Neural progenitor cell (in vitro differentiated cells): ENCODE measurements around the gene LPP. TPM values are rescaled to one million over a fixed set of nuclear protein-coding genes. Genes with fewer than 3 reads are reported as not detected.

Experiments
- DNase-seq: peaks from one replicate; pipeline ENCODE4 v3.0.0-alpha.2; 2016; ENCODE audit warnings: low spot score
- H2AFZ ChIP-seq: fragments of 200-600 bp; sonication (generic); replicated peaks from 2 replicates; pipeline ENCODE4 v1.6.1; 2016; ENCODE audit warnings: antibody characterized with exemption
- H3F3A ChIP-seq: fragments of 200-600 bp; sonication (generic); 2 replicates; pipeline ENCODE4 v1.6.1; 2016; ENCODE audit warnings: antibody characterized with exemption, low read depth
- H3K27ac ChIP-seq: fragments of 200-600 bp; sonication (generic); 2 replicates; pipeline ENCODE4 v1.5.1; 2016; ENCODE audit warnings: mild to moderate bottlenecking
- H3K27me3 ChIP-seq: fragments of 200-600 bp; sonication (generic); 2 replicates; pipeline ENCODE4 v1.6.1; 2016; ENCODE audit warnings: mild to moderate bottlenecking, moderate library complexity
- H3K36me3 ChIP-seq: fragments of 200-600 bp; sonication (generic); 2 replicates; pipeline ENCODE4 v1.5.1; 2016
- H3K4me1 ChIP-seq: fragments of 200-600 bp; sonication (generic); 2 replicates; pipeline ENCODE4 v1.6.1; 2016; ENCODE audit warnings: mixed run types
- H3K4me2 ChIP-seq: fragments of 200-600 bp; sonication (generic); 2 replicates; pipeline ENCODE4 v1.6.1; 2016
- H3K4me3 ChIP-seq: fragments of 200-600 bp; sonication (generic); 2 replicates; pipeline ENCODE4 v1.5.1; 2016
- H3K79me2 ChIP-seq: fragments of 200-600 bp; sonication (generic); 2 replicates; pipeline ENCODE4 v1.6.1; 2016; ENCODE audit warnings: low read depth
- H3K9ac ChIP-seq: fragments of 200-600 bp; sonication (generic); 2 replicates; pipeline ENCODE4 v1.6.1; 2016
- H3K9me3 ChIP-seq: fragments of 200-600 bp; sonication (generic); 2 replicates; pipeline ENCODE4 v1.5.1; 2016; ENCODE audit warnings: low read depth
- H4K20me1 ChIP-seq: fragments of 200-600 bp; sonication (generic); 2 replicates; pipeline ENCODE4 v1.6.1; 2016; ENCODE audit warnings: low read depth
- H3K27ac Mint-ChIP-seq: 3 replicates; pipeline ENCODE4 v1.8.0; 2021; ENCODE audit warnings: mixed read lengths
- H3K27me3 Mint-ChIP-seq: 2 replicates; pipeline ENCODE4 v1.8.0; 2022; ENCODE audit warnings: low read depth, mild to moderate bottlenecking, inconsistent platforms, moderate library complexity, mixed read lengths; ENCODE audit not compliant: insufficient read depth
- H3K36me3 Mint-ChIP-seq: 3 replicates; pipeline ENCODE4 v1.8.0; 2021; ENCODE audit warnings: mixed read lengths
- H3K4me1 Mint-ChIP-seq: 3 replicates; pipeline ENCODE4 v1.8.0; 2021; ENCODE audit warnings: mixed read lengths
- H3K4me3 Mint-ChIP-seq: 3 replicates; pipeline ENCODE4 v1.8.0; 2021; ENCODE audit warnings: mild to moderate bottlenecking, moderate library complexity, mixed read lengths
- H3K9me3 Mint-ChIP-seq: 3 replicates; pipeline ENCODE4 v1.8.0; 2020; ENCODE audit warnings: mixed read lengths
- EZH2 ChIP-seq: fragments of 200-600 bp; sonication (generic); IDR thresholded peaks from 2 replicates; pipeline ENCODE4 v1.6.1; 2017; ENCODE audit warnings: antibody characterized with exemption, mild to moderate bottlenecking, moderate library complexity
- EZH2phosphoT487 ChIP-seq: fragments of 200-600 bp; sonication (generic); IDR thresholded peaks from 2 replicates; pipeline ENCODE4 v1.6.1; 2017; ENCODE audit warnings: antibody characterized with exemption
- total RNA-seq: library from RNA; depleted of rRNA; stranded (reverse); fragments of >200 nt; gene quantifications from 2 replicates; pipeline ENCODE4 v1.2.3, GENCODE V29; 2015; ENCODE audit warnings: low replicate concordance
- TF ChIP-seq, protein P1 (sequence below): fragments of 200-600 bp; sonication (generic); IDR thresholded peaks from 2 replicates; pipeline ENCODE4 v1.5.1; 2017; ENCODE audit warnings: antibody characterized with exemption, mild to moderate bottlenecking

Gene LPP
- total RNA-seq, 1 donor from 2014 or later, result 18.9 TPM

- Histone ChIP-seq H2AFZ (no peak overlapping the region), H3K9ac (no peak overlapping the region), H3K4me2 (no peak overlapping the region), H3F3A (peaks cover 18% of the 10 kb centered on the region), H3K79me2 (peaks cover 44% of the 10 kb centered on the region), H3K4me1 (peaks cover 21% of the 10 kb centered on the region), H3K36me3 (no peaks in the 10 kb centered on the region), H4K20me1 (peaks cover 45% of the 10 kb centered on the region), H3K9me3 (no peaks in the 10 kb centered on the region), H3K4me3 (no peak overlapping the region), H3K27me3 (no peaks in the 10 kb centered on the region), H3K27ac (no peak overlapping the region)
- peaks cover 33% of the 10 kb centered on the region for H3K4me1 Mint-ChIP-seq
- H3K27me3 Mint-ChIP-seq, result no peaks in the 10 kb centered on the region
- peak overlapping the region; percentile 28 for H3K27ac Mint-ChIP-seq
- TF ChIP-seq, protein P1, sequence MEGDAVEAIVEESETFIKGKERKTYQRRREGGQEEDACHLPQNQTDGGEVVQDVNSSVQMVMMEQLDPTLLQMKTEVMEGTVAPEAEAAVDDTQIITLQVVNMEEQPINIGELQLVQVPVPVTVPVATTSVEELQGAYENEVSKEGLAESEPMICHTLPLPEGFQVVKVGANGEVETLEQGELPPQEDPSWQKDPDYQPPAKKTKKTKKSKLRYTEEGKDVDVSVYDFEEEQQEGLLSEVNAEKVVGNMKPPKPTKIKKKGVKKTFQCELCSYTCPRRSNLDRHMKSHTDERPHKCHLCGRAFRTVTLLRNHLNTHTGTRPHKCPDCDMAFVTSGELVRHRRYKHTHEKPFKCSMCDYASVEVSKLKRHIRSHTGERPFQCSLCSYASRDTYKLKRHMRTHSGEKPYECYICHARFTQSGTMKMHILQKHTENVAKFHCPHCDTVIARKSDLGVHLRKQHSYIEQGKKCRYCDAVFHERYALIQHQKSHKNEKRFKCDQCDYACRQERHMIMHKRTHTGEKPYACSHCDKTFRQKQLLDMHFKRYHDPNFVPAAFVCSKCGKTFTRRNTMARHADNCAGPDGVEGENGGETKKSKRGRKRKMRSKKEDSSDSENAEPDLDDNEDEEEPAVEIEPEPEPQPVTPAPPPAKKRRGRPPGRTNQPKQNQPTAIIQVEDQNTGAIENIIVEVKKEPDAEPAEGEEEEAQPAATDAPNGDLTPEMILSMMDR, result no peak
- TF ChIP-seq EZH2phosphoT487 (no peak), EZH2 (no peak)
- peaks cover 13% of the 10 kb centered on the region for H3K36me3 Mint-ChIP-seq
- no peaks in the 10 kb centered on the region for H3K9me3 Mint-ChIP-seq
- DNase-seq, result no peak
- H3K4me3 Mint-ChIP-seq, result no peak overlapping the region
These were observed 29.5 kb downstream of the LPP start for GRCh38 chr3:188183452-188183851.

DNA sequence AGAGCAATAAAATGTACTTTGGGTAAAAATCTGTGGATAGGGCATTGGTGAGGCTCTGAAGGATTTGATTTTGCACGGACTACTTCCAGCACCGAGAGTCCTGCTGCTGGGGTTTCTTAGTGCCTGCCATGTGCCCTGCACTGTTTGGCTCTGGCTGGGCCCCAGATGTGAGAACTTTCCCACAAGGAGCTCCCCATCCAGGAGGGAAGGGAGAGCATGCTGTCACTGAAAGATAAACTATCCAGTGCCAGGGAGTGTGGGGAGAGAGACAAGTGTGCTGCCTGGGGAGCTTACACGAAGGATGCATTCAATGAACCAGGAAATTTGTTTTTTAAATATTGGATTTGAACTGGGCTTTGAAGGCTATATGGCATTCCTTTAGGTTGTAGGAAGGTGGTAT, 30.2 kb downstream of the LPP start:
- no peak overlapping the region for H3K4me3 Mint-ChIP-seq
- Histone ChIP-seq H3K4me2 (no peak overlapping the region), H3K79me2 (peaks cover 42% of the 10 kb centered on the region), H3K27ac (no peak overlapping the region), H3K9me3 (no peaks in the 10 kb centered on the region), H4K20me1 (peaks cover 45% of the 10 kb centered on the region), H3K9ac (no peak overlapping the region), H2AFZ (no peak overlapping the region), H3K27me3 (no peaks in the 10 kb centered on the region), H3K36me3 (no peaks in the 10 kb centered on the region), H3F3A (peaks cover 18% of the 10 kb centered on the region), H3K4me3 (no peak overlapping the region), H3K4me1 (peaks cover 21% of the 10 kb centered on the region)
- no peaks in the 10 kb centered on the region for H3K27me3 Mint-ChIP-seq
- TF ChIP-seq EZH2phosphoT487 (no peak), EZH2 (no peak)
- TF ChIP-seq, protein P1, result no peak
- peaks cover 29% of the 10 kb centered on the region for H3K4me1 Mint-ChIP-seq
- H3K36me3 Mint-ChIP-seq, result peaks cover 16% of the 10 kb centered on the region
- no peak overlapping the region for H3K27ac Mint-ChIP-seq
- no peaks in the 10 kb centered on the region for H3K9me3 Mint-ChIP-seq
- DNase-seq, result no peak

DNA sequence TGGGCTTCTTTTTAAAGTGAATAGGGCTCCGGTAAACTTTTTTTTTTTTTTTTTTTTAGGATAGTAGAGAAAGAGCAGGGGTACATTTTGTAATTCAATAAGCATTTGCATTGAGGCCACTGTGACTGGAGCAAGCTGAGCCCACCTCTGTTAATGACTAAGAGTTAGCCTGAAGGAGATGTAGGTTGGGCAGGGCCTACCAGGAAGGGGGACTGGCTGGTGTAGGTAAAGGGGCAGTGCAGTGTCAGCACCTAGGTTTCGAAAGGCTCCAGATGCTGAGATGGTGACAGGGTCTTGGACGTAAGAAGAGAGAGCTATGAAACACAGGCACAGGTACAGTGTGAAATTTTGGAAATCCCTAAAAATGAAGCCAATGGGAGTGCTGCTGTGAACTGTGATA, 30.7 kb downstream of the LPP start:
- no peaks in the 10 kb centered on the region for H3K27me3 Mint-ChIP-seq
- no peaks in the 10 kb centered on the region for H3K27me3 ChIP-seq
- H3K36me3 Mint-ChIP-seq, result peaks cover 17% of the 10 kb centered on the region
- TF ChIP-seq, protein P1, result no peak
- no peak for TF ChIP-seq EZH2
- TF ChIP-seq EZH2phosphoT487, result no peak
- no peak overlapping the region for H2AFZ ChIP-seq
- no peaks in the 10 kb centered on the region for H3K9me3 Mint-ChIP-seq
- no peak overlapping the region for H3K4me2 ChIP-seq
- H3K79me2 ChIP-seq, result peaks cover 39% of the 10 kb centered on the region
- H3K9ac ChIP-seq, result no peak overlapping the region
- peaks cover 41% of the 10 kb centered on the region for H4K20me1 ChIP-seq
- H3K4me3 Mint-ChIP-seq, result no peak overlapping the region
- H3K27ac ChIP-seq, result no peak overlapping the region
- peaks cover 24% of the 10 kb centered on the region for H3K4me1 Mint-ChIP-seq
- no peaks in the 10 kb centered on the region for H3K9me3 ChIP-seq
- no peaks in the 10 kb centered on the region for H3K36me3 ChIP-seq
- peak overlapping the region; percentile 18 for H3K27ac Mint-ChIP-seq
- no peak overlapping the region for H3K4me3 ChIP-seq
- H3F3A ChIP-seq, result peaks cover 18% of the 10 kb centered on the region
- DNase-seq, result no peak
- H3K4me1 ChIP-seq, result peaks cover 21% of the 10 kb centered on the region
